Upper lobe of left lung (tissue), 6 donors: Measurements from ENCODE around the gene RANBP3L. TPM values are rescaled to one million over a fixed set of nuclear protein-coding genes. Genes with fewer than 3 reads are reported as not detected.
A peak's percentile ranks its signal among the peaks of the same experiment; 100 is the strongest.
"Not testable (repeated sequence)": the region's sequence is repeated elsewhere in the genome, so short reads cannot be mapped to it uniquely, and the experiment has no call there.

Source experiments
- ATAC-seq, 2 donors: fragments of 200-7000 bp; cut with Tn5 transposase; one replicate each; pipeline ENCODE4 v1.9.1; 2022; ENCODE audit warnings: mild to moderate bottlenecking in 2 of 2, moderate library complexity in 2 of 2; ENCODE audit not compliant: low FRiP score in 2 of 2
- DNase-seq, 2 donors: peaks; one replicate each; pipeline ENCODE4 v3.0.0-alpha.2; 2019 to 2020
- H3K27ac ChIP-seq, 4 donors: fragments of 200-600 bp; sonication (generic); one replicate each; pipeline ENCODE4 v1.5.1; 2016 to 2019
- H3K27me3 ChIP-seq, 4 donors: fragments of 200-600 bp; sonication (generic); one replicate each; pipeline ENCODE4 v1.5.1; 2017 to 2019
- H3K36me3 ChIP-seq, 4 donors: fragments of 200-600 bp; sonication (generic); one replicate each; pipeline ENCODE4 v1.5.1; 2016 to 2019
- H3K4me1 ChIP-seq, 4 donors: fragments of 200-600 bp; sonication (generic); one replicate each; pipeline ENCODE4 v1.5.1; 2018 to 2019
- H3K4me3 ChIP-seq, 4 donors: fragments of 200-600 bp; sonication (generic); one replicate each; pipeline ENCODE4 v1.5.1; 2017 to 2019; ENCODE audit warnings: mild to moderate bottlenecking in 2 of 4, moderate library complexity in 1 of 4
- H3K9me3 ChIP-seq, 4 donors: fragments of 200-600 bp; sonication (generic); one replicate each; pipeline ENCODE4 v1.5.1; 2018 to 2019
- CTCF ChIP-seq, 6 experiments: fragments of 450-650 bp in 4 of 6; fragments of 200-600 bp in 2 of 6; sonication (generic) in 2 of 6; IDR thresholded peaks; one replicate each; pipeline ENCODE4 v1.5.1; 2016 to 2019; ENCODE audit warnings: antibody characterized with exemption in 6 of 6
- EP300 ChIP-seq, 4 donors: sonication (generic); formaldehyde crosslinking; IDR thresholded peaks; one replicate each; pipeline ENCODE4 v1.5.1; 2017; ENCODE audit warnings: antibody characterized with exemption in 4 of 4, control low read depth in 2 of 4
- POLR2A ChIP-seq, 4 donors: fragments of 450-650 bp; IDR thresholded peaks; one replicate each; pipeline ENCODE4 v1.5.1; 2016 to 2017; ENCODE audit warnings: antibody characterized with exemption in 4 of 4, mild to moderate bottlenecking in 2 of 4
- POLR2AphosphoS5 ChIP-seq, 2 donors: sonication (generic); formaldehyde crosslinking; IDR thresholded peaks; one replicate each; pipeline ENCODE4 v1.5.1; 2017; ENCODE audit warnings: antibody characterized with exemption in 2 of 2
- WGBS, 2 donors: methylation state at CpG; one replicate each; pipeline ENCODE4 v1.1.5; 2017 to 2018; 5-methylcytosine and 5-hydroxymethylcytosine counted together
- total RNA-seq, 6 donors: library from RNA; depleted of rRNA in 4 of 6; stranded (reverse); fragments of >200 nt in 4 of 6; gene quantifications; one replicate each; pipeline versions ENCODE4 v1.1.0 to v1.2.1, GENCODE V29; 2016 to 2021
- donor health status: DM: no; HTN: no; CAD: no; lungs with moderate emphysema.
- donor health status: DM: no; HTN: yes; CAD: no; lungs with severe emphysema.

The RANBP3L gene
- total RNA-seq = 1 to 10 TPM; 1.1 to 4.6 (median 2.8) TPM

GRCh38 chr5:36301858-36302603 is at the start of gene RANBP3L:
TSS of gene RANBP3L (minus strand) at chr5:36301902. CDS start at chr5:36301416, 486 bp downstream.
- Histone ChIP-seq H3K4me3 (peak within 1 kb of the TSS; percentile 10 to 41 (median 27)), H3K9me3 (no peaks in the 10 kb centered on the region), H3K36me3 (no peaks in the 10 kb centered on the region), H3K4me1 (peaks cover 4 to 16% (median 9%) of the 10 kb centered on the region in 4 donors), H3K27ac (peak within 1 kb of the TSS; percentile 38 to 79 (median 74)), H3K27me3 (no peaks in the 10 kb centered on the region)
- ATAC-seq (peak; percentile 73 to 76), DNase-seq (peak in 1 of 2 donors; percentile 54)
- WGBS, 2 donors = 9 to 10% methylated on average over 5 of the region's 5 CpGs
- no peak for TF ChIP-seq POLR2AphosphoS5 (IDR thresholded peaks at IDR 0.05)
- TF ChIP-seq EP300 (IDR thresholded peaks at IDR 0.05) = peak in 1 of 4 donors; percentile 47

- no peak overlapping the region for H3K4me3 ChIP-seq
- WGBS, 2 donors = 62 to 76% methylated on average over 5 of the region's 5 CpGs
- no peaks in the 10 kb centered on the region for H3K36me3 ChIP-seq
- H3K9me3 ChIP-seq = no peaks in the 10 kb centered on the region
- no peak overlapping the region for H3K27ac ChIP-seq
- no peak for DNase-seq
- no peak for TF ChIP-seq POLR2AphosphoS5 (IDR thresholded peaks at IDR 0.05)
- no peak for TF ChIP-seq POLR2A (IDR thresholded peaks at IDR 0.05)
- TF ChIP-seq CTCF (IDR thresholded peaks at IDR 0.05) = no peak
- TF ChIP-seq EP300 (IDR thresholded peaks at IDR 0.05) = no peak
- H3K4me1 ChIP-seq = no peaks in the 10 kb centered on the region
- H3K27me3 ChIP-seq = no peaks in the 10 kb centered on the region
- no peak for ATAC-seq
Observed at GRCh38 chr5:36346896-36347690, 45.4 kb upstream of the RANBP3L start.

- WGBS, 2 donors = 84 to 95% methylated on average over 2 of the region's 2 CpGs
- Histone ChIP-seq H3K27ac (no peak overlapping the region), H3K4me3 (no peak overlapping the region), H3K27me3 (no peaks in the 10 kb centered on the region), H3K36me3 (no peaks in the 10 kb centered on the region), H3K9me3 (no peaks in the 10 kb centered on the region), H3K4me1 (no peaks in the 10 kb centered on the region)
- DNase-seq (no peak), ATAC-seq (no peak)
- no peak for TF ChIP-seq POLR2AphosphoS5 (IDR thresholded peaks at IDR 0.05)
- no peak for TF ChIP-seq CTCF (IDR thresholded peaks at IDR 0.05)
- TF ChIP-seq EP300 (IDR thresholded peaks at IDR 0.05) = no peak
- TF ChIP-seq POLR2A (IDR thresholded peaks at IDR 0.05) = no peak
Observed at GRCh38 chr5:36344899-36345298, 43.2 kb upstream of the RANBP3L start.

GRCh38 chr5:36341720-36342119 is 40.0 kb upstream of the RANBP3L start:
- not testable (repeated sequence) for H3K27ac ChIP-seq, H3K4me1 ChIP-seq, H3K36me3 ChIP-seq, H3K27me3 ChIP-seq, H3K9me3 ChIP-seq, H3K4me3 ChIP-seq, ATAC-seq, DNase-seq
- 94 to 95% methylated on average over 4 of the region's 4 CpGs for WGBS, 2 donors

GRCh38 chr5:36337597-36337996 is 35.9 kb upstream of the RANBP3L start:
- WGBS, 2 donors = 89 to 100% methylated on average over 1 of the region's 1 CpG
- H3K27me3 ChIP-seq = no peaks in the 10 kb centered on the region
- no peak overlapping the region for H3K4me3 ChIP-seq

More at GRCh38 chr5:36337597-36337996, 35.9 kb upstream of the RANBP3L start:
- no peaks in the 10 kb centered on the region for H3K9me3 ChIP-seq
- no peaks in the 10 kb centered on the region for H3K4me1 ChIP-seq
- H3K36me3 ChIP-seq = no peaks in the 10 kb centered on the region
- ATAC-seq = no peak
- DNase-seq = no peak
- no peak for TF ChIP-seq POLR2AphosphoS5 (IDR thresholded peaks at IDR 0.05)
- TF ChIP-seq POLR2A (IDR thresholded peaks at IDR 0.05) = no peak
- no peak for TF ChIP-seq CTCF (IDR thresholded peaks at IDR 0.05)
- no peak for TF ChIP-seq EP300 (IDR thresholded peaks at IDR 0.05)
- no peak overlapping the region for H3K27ac ChIP-seq
